GM19193 (cell line): ENCODE data around the gene EHBP1.

Source experiments
- POLR2A ChIP-seq: IDR thresholded peaks from 4 replicates; pipeline ENCODE4 v1.6.1; 2011; ENCODE audit not compliant: insufficient read depth, insufficient read length; ENCODE audit errors: extremely low read depth

The EHBP1 gene

GRCh38 chr2:62718225-62718822, 12.8 kb downstream of the EHBP1 start:
- no peak for TF ChIP-seq POLR2A

- TF ChIP-seq POLR2A, result no peak
Observed at GRCh38 chr2:62719757-62720156, 14.2 kb downstream of the EHBP1 start.

GRCh38 chr2:62722679-62723078, 17.2 kb downstream of the EHBP1 start:
- no peak for TF ChIP-seq POLR2A

- no peak for TF ChIP-seq POLR2A
Observed at GRCh38 chr2:62723253-62723652, 17.7 kb downstream of the EHBP1 start.

GRCh38 chr2:62724106-62724505, 18.6 kb downstream of the EHBP1 start:
- no peak for TF ChIP-seq POLR2A

GRCh38 chr2:62724886-62725711, 19.6 kb downstream of the EHBP1 start:
- no peak for TF ChIP-seq POLR2A

- TF ChIP-seq POLR2A, result no peak
Observed at GRCh38 chr2:62725712-62726055, 20.2 kb downstream of the EHBP1 start.

- no peak for TF ChIP-seq POLR2A
Observed at GRCh38 chr2:62727259-62727867, 21.9 kb downstream of the EHBP1 start.

GRCh38 chr2:62727876-62728566, 22.5 kb downstream of the EHBP1 start:
- no peak for TF ChIP-seq POLR2A

- no peak for TF ChIP-seq POLR2A
Observed at GRCh38 chr2:62731275-62731674, 25.8 kb downstream of the EHBP1 start.

GRCh38 chr2:62732262-62732777, 26.8 kb downstream of the EHBP1 start:
- TF ChIP-seq POLR2A, result no peak

GRCh38 chr2:62733546-62733945, 28.0 kb downstream of the EHBP1 start:
- TF ChIP-seq POLR2A, result no peak

GRCh38 chr2:62736899-62737559, 31.5 kb downstream of the EHBP1 start:
- no peak for TF ChIP-seq POLR2A
